ENCODE data around the gene H1-8.

Gene H1-8

DNA sequence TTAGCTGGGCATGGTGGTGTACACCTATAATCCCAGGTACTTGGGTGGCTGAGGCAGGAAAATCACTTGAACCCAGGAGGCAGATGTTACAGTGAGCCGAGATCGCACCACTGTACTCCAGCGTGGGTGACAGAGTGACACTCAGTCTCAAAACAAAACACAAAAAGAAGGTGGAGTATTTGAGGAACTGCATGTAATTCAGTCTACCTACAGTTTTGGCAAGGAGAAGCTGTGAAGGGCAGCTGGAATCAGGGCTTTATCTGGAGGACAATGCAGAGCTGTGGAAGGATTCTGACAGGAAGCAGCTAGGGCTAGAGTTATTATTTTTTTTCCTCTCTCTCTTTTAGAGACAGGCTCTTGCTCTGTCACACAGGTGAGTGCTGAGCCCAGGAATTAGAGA, 6.8 kb downstream of the H1-8 start:
- Histone ChIP-seq H3K36me3 (ENCODE audit: low read depth) (no peaks in the 10 kb centered on the region), H3K4me1 (ENCODE audit: insufficient read depth, poor library complexity, severe bottlenecking) (no peaks in the 10 kb centered on the region), H3K27ac (ENCODE audit: poor library complexity, severe bottlenecking) (no peak overlapping the region), H3K9me3 (ENCODE audit: severe bottlenecking) (no peaks in the 10 kb centered on the region), H3K27me3 (ENCODE audit: insufficient read depth, poor library complexity, severe bottlenecking) (no peaks in the 10 kb centered on the region), H3K4me3 (ENCODE audit: severe bottlenecking) (no peak overlapping the region)
- TF ChIP-seq, protein P1, sequence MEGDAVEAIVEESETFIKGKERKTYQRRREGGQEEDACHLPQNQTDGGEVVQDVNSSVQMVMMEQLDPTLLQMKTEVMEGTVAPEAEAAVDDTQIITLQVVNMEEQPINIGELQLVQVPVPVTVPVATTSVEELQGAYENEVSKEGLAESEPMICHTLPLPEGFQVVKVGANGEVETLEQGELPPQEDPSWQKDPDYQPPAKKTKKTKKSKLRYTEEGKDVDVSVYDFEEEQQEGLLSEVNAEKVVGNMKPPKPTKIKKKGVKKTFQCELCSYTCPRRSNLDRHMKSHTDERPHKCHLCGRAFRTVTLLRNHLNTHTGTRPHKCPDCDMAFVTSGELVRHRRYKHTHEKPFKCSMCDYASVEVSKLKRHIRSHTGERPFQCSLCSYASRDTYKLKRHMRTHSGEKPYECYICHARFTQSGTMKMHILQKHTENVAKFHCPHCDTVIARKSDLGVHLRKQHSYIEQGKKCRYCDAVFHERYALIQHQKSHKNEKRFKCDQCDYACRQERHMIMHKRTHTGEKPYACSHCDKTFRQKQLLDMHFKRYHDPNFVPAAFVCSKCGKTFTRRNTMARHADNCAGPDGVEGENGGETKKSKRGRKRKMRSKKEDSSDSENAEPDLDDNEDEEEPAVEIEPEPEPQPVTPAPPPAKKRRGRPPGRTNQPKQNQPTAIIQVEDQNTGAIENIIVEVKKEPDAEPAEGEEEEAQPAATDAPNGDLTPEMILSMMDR (IDR thresholded peaks at IDR 0.05; ENCODE audit: poor library complexity, severe bottlenecking) = no peak
- ATAC-seq (ENCODE audit: low read depth) (no peak), DNase-seq (ENCODE audit: low spot score) (no peak)

DNA sequence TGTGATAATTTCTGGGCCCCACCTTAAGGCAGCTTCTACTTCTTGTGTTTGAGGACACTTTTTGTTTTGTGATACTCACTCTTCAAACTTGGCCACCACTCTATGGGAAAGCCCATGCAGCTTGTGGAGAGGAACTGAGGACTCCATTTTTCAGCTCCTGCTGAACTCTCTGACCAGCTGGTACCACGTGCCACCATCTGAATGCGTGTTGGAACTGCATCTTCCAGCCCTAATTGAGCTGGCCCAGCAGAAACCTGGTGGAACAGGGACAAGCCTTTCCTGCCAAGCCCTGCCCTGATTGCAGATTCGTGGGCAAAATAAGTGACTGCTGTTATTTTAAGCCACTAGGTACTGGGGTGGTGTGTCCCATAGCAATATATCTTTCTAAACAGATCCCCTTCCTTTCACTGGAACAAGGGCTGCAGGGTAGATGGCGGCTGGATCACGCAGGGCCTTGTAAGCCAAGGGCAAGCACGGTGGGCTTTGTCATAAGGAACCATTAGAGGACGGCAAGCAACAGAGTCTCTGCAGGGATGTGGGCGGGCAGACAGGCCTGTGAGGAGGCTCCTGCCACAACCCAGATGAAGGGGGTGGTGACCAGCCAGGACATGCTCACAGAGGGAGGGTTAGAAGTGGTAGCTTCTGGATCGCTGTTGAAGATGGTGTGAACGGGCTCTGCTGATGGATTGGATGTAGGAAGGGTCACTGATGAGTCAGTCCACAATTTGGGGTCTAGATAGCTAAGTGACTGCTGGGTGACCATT, 9.5 kb downstream of the H1-8 start:
- Histone ChIP-seq H3K4me1 (ENCODE audit: insufficient read depth, poor library complexity, severe bottlenecking) (no peaks in the 10 kb centered on the region), H3K4me3 (ENCODE audit: severe bottlenecking) (no peak overlapping the region), H3K9me3 (ENCODE audit: severe bottlenecking) (no peaks in the 10 kb centered on the region), H3K27ac (ENCODE audit: poor library complexity, severe bottlenecking) (no peak overlapping the region), H3K36me3 (ENCODE audit: low read depth) (no peaks in the 10 kb centered on the region), H3K27me3 (ENCODE audit: insufficient read depth, poor library complexity, severe bottlenecking) (no peaks in the 10 kb centered on the region)
- DNase-seq (ENCODE audit: low spot score) = no peak
- TF ChIP-seq, protein P1 (IDR thresholded peaks at IDR 0.05; ENCODE audit: poor library complexity, severe bottlenecking) = no peak
- no peak for ATAC-seq (ENCODE audit: low read depth)

DNA sequence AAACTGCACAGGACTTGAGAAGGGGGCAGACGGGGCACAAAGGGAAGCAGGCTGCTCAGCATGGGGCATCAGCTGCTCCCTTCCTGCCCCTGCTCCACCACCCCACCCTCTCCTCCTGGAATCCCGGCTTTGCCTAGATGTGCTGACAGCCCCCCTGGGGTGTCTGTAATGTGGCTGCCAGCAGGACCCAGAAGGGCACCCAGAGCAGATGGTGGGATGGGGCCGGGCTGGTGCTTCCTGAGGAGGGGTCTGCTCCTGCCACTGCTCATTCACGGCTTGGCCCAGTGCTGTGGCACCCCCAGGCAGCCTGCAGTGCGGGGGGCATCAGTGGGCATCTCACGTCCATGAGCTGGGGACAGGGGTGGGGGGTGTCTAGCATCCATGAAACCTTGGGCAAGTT, 10.2 kb downstream of the H1-8 start:
- Histone ChIP-seq H3K27me3 (ENCODE audit: insufficient read depth, poor library complexity, severe bottlenecking) (no peaks in the 10 kb centered on the region), H3K4me1 (ENCODE audit: insufficient read depth, poor library complexity, severe bottlenecking) (no peaks in the 10 kb centered on the region), H3K9me3 (ENCODE audit: severe bottlenecking) (no peaks in the 10 kb centered on the region), H3K27ac (ENCODE audit: poor library complexity, severe bottlenecking) (no peak overlapping the region), H3K4me3 (ENCODE audit: severe bottlenecking) (no peak overlapping the region), H3K36me3 (ENCODE audit: low read depth) (no peaks in the 10 kb centered on the region)
- DNase-seq (ENCODE audit: low spot score) (no peak), ATAC-seq (ENCODE audit: low read depth) (no peak)
- TF ChIP-seq, protein P1 (IDR thresholded peaks at IDR 0.05; ENCODE audit: poor library complexity, severe bottlenecking) = no peak

DNA sequence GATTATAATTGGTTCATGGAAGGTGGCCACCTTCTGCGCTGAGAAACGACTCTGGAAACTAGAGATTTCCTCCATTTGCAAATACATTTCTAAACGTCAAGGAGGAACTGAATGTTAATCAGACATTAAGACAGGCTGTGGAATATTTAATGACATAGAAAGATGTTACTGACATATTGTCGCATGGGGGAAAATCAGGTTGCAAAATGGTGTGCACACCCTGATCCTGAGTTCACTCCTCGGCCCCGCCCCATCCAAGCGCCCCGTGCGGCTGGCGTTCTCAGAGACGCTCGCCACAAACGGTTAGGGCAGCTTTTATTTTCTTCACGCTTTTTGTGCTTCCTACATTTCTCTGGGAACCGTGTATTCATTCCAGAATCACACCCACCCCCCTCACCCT, 10.7 kb downstream of the H1-8 start:
- TF ChIP-seq, protein P1 (IDR thresholded peaks at IDR 0.05; ENCODE audit: poor library complexity, severe bottlenecking) = no peak
- no peak for ATAC-seq (ENCODE audit: low read depth)
- no peak overlapping the region for H3K4me3 ChIP-seq (ENCODE audit: severe bottlenecking)
- H3K9me3 ChIP-seq (ENCODE audit: severe bottlenecking) = no peaks in the 10 kb centered on the region
- H3K27ac ChIP-seq (ENCODE audit: poor library complexity, severe bottlenecking) = no peak overlapping the region
- DNase-seq (ENCODE audit: low spot score) = no peak
- H3K36me3 ChIP-seq (ENCODE audit: low read depth) = no peaks in the 10 kb centered on the region
- no peaks in the 10 kb centered on the region for H3K27me3 ChIP-seq (ENCODE audit: insufficient read depth, poor library complexity, severe bottlenecking)
- no peaks in the 10 kb centered on the region for H3K4me1 ChIP-seq (ENCODE audit: insufficient read depth, poor library complexity, severe bottlenecking)

Data from RWPE2 (cell line).